ENCODE data around the gene ALOX15. TPM values are rescaled to one million over a fixed set of nuclear protein-coding genes. Genes with fewer than 3 reads are reported as not detected.

The ALOX15 gene
- total and polyA plus RNA-seq, 9 of the 15 experiments (the other 6 are each of a cell fraction or from before 2014, with no cell fraction given), result not detected

DNA sequence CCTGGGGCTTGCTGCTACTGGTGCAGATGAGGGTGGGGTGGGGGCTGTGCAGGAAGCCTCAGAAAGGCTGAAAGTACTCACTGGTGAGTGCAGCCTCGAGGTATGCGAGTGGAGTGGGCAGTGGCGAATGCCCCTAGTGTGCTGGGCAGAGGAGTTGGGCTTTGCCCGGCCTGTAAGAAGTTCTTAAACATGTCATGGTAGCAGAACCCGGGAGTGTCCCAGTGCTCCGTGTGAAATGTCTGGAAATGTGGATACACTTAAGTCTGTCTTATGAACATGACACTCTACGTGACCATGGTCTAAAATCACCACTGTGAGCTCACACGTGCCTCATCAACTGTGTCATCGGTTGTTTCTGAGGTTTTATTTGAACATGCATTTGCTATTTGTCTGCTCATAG lies 55.4 kb downstream of the ALOX15 start:
- BruUV-seq (replicated peaks), result no TSS peak
- H3K27me3 ChIP-seq (ENCODE audit: control insufficient read depth in 2 of 2, insufficient read depth in 2 of 2, low read length in 2 of 2), result peaks cover 8 to 83% of the 10 kb centered on the region in 2 experiments; a peak in 3 of 5 replicates
- no peaks in the 10 kb centered on the region for H3K79me2 ChIP-seq (ENCODE audit: control insufficient read depth, insufficient read depth, low read length)
- in situ Hi-C loops (cut with MboI) (no loop called here), intact Hi-C loops (cut with micrococcal nuclease) (no loop called here)
- no peaks in the 10 kb centered on the region for H3K9me3 ChIP-seq (replicated peaks; ENCODE audit: control insufficient read depth, insufficient read depth, low read depth, low read length)
- FAIRE-seq (no peak), ATAC-seq (no peak), DNase-seq (ENCODE audit: extremely low read depth in 1 of 4, low spot score in 3 of 4) (no peak)
- ChIA-PET POLR2A (interaction anchor here (0.6 to 1.1 kb wide), 2 partner anchors 9 to 39 kb away, joined by 3 to 5 read pairs; no protein-coding TSS in a partner anchor), CTCF (ENCODE audit: low intra/inter-chr PET ratio) (no interaction called here)
- peaks cover 3% of the 10 kb centered on the region; the same call in 1 of the 2 replicates for H4K20me1 ChIP-seq (replicated peaks; ENCODE audit: control insufficient read depth, insufficient read depth, low read length)
- H2AFZ ChIP-seq (ENCODE audit: low read depth, low read length), result no peak overlapping the region
- no peak overlapping the region for H3K9ac ChIP-seq (ENCODE audit: insufficient read depth in 1 of 2, low read depth in 2 of 2, low read length in 2 of 2)
- H3K4me3 ChIP-seq, result no peak overlapping the region
- 6% methylated on average over 8 of the region's 9 CpGs for WGBS (ENCODE audit: insufficient coverage, low coverage, missing lambda C conversion rate)
- H3K36me3 ChIP-seq (ENCODE audit: control insufficient read depth, insufficient read depth, low read length), result no peaks in the 10 kb centered on the region
- H3K4me2 ChIP-seq (ENCODE audit: insufficient read depth, low read length), result no peak overlapping the region
- no peak overlapping the region for H3K27ac ChIP-seq (ENCODE audit: extremely low read depth, low read depth, low read length)
- no peaks in the 10 kb centered on the region for H3K9me1 ChIP-seq (ENCODE audit: control insufficient read depth, insufficient read depth, low read length)
- peaks cover 6 to 25% of the 10 kb centered on the region in 2 experiments; a peak in 4 of 5 replicates for H3K4me1 ChIP-seq (replicated peaks in 1 of 2; ENCODE audit: control insufficient read depth in 2 of 2, insufficient read depth in 2 of 2, low read length in 2 of 2)
- TF ChIP-seq NR3C1 (CRISPR knock-in tag; IDR thresholded peaks at IDR 0.05) (no peak), ZNF274 (IDR thresholded peaks at IDR 0.05; ENCODE audit: borderline replicate concordance, low read depth, low read length) (no peak), CBX3 (IDR thresholded peaks at IDR 0.05; ENCODE audit: borderline replicate concordance in 1 of 2, low read length in 2 of 2) (no peak), NFYB (IDR thresholded peaks at IDR 0.05; ENCODE audit: extremely low read depth, insufficient read length) (no peak), NONO (IDR thresholded peaks at IDR 0.05; ENCODE audit: low read depth in 2 of 2, low read length in 1 of 2) (no peak), FOXA3 (CRISPR knock-in tag; conservative IDR thresholded peaks at IDR 0.05 in 1 of 2, IDR thresholded peaks at IDR 0.05 in 1 of 2) (no peak), ZNF57 (CRISPR knock-in tag; IDR thresholded peaks at IDR 0.05) (no peak)
- TF ChIP-seq, protein P1, sequence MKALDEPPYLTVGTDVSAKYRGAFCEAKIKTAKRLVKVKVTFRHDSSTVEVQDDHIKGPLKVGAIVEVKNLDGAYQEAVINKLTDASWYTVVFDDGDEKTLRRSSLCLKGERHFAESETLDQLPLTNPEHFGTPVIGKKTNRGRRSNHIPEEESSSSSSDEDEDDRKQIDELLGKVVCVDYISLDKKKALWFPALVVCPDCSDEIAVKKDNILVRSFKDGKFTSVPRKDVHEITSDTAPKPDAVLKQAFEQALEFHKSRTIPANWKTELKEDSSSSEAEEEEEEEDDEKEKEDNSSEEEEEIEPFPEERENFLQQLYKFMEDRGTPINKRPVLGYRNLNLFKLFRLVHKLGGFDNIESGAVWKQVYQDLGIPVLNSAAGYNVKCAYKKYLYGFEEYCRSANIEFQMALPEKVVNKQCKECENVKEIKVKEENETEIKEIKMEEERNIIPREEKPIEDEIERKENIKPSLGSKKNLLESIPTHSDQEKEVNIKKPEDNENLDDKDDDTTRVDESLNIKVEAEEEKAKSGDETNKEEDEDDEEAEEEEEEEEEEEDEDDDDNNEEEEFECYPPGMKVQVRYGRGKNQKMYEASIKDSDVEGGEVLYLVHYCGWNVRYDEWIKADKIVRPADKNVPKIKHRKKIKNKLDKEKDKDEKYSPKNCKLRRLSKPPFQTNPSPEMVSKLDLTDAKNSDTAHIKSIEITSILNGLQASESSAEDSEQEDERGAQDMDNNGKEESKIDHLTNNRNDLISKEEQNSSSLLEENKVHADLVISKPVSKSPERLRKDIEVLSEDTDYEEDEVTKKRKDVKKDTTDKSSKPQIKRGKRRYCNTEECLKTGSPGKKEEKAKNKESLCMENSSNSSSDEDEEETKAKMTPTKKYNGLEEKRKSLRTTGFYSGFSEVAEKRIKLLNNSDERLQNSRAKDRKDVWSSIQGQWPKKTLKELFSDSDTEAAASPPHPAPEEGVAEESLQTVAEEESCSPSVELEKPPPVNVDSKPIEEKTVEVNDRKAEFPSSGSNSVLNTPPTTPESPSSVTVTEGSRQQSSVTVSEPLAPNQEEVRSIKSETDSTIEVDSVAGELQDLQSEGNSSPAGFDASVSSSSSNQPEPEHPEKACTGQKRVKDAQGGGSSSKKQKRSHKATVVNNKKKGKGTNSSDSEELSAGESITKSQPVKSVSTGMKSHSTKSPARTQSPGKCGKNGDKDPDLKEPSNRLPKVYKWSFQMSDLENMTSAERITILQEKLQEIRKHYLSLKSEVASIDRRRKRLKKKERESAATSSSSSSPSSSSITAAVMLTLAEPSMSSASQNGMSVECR (CRISPR knock-in tag; IDR thresholded peaks at IDR 0.05), result no peak
- TF ChIP-seq, protein P2, sequence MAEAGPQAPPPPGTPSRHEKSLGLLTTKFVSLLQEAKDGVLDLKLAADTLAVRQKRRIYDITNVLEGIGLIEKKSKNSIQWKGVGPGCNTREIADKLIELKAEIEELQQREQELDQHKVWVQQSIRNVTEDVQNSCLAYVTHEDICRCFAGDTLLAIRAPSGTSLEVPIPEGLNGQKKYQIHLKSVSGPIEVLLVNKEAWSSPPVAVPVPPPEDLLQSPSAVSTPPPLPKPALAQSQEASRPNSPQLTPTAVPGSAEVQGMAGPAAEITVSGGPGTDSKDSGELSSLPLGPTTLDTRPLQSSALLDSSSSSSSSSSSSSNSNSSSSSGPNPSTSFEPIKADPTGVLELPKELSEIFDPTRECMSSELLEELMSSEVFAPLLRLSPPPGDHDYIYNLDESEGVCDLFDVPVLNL (CRISPR knock-in tag; IDR thresholded peaks at IDR 0.05; ENCODE audit: low read depth), result no peak
- TF ChIP-seq, protein P3, sequence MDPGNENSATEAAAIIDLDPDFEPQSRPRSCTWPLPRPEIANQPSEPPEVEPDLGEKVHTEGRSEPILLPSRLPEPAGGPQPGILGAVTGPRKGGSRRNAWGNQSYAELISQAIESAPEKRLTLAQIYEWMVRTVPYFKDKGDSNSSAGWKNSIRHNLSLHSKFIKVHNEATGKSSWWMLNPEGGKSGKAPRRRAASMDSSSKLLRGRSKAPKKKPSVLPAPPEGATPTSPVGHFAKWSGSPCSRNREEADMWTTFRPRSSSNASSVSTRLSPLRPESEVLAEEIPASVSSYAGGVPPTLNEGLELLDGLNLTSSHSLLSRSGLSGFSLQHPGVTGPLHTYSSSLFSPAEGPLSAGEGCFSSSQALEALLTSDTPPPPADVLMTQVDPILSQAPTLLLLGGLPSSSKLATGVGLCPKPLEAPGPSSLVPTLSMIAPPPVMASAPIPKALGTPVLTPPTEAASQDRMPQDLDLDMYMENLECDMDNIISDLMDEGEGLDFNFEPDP (CRISPR knock-in tag; IDR thresholded peaks at IDR 0.05), result no peak
- TF ChIP-seq, protein P4, sequence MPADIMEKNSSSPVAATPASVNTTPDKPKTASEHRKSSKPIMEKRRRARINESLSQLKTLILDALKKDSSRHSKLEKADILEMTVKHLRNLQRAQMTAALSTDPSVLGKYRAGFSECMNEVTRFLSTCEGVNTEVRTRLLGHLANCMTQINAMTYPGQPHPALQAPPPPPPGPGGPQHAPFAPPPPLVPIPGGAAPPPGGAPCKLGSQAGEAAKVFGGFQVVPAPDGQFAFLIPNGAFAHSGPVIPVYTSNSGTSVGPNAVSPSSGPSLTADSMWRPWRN (IDR thresholded peaks at IDR 0.05; ENCODE audit: low read depth), result no peak
- TF ChIP-seq, protein P5, sequence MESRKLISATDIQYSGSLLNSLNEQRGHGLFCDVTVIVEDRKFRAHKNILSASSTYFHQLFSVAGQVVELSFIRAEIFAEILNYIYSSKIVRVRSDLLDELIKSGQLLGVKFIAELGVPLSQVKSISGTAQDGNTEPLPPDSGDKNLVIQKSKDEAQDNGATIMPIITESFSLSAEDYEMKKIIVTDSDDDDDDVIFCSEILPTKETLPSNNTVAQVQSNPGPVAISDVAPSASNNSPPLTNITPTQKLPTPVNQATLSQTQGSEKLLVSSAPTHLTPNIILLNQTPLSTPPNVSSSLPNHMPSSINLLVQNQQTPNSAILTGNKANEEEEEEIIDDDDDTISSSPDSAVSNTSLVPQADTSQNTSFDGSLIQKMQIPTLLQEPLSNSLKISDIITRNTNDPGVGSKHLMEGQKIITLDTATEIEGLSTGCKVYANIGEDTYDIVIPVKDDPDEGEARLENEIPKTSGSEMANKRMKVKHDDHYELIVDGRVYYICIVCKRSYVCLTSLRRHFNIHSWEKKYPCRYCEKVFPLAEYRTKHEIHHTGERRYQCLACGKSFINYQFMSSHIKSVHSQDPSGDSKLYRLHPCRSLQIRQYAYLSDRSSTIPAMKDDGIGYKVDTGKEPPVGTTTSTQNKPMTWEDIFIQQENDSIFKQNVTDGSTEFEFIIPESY (CRISPR knock-in tag; IDR thresholded peaks at IDR 0.05), result no peak

All from K562 (cell line).